Measurements from ENCODE around the gene PPAN. TPM values are rescaled to one million over a fixed set of nuclear protein-coding genes. Genes with fewer than 3 reads are reported as not detected.

PPAN gene
- total and polyA plus RNA-seq, 2 experiments from 2014 or later = 44.2 to 47.0 TPM

- Histone ChIP-seq H2AFZ (no peak overlapping the region), H3K27ac (peak overlapping the region; percentile 45), H3K9ac (no peak overlapping the region), H3K36me3 (ENCODE audit: low read depth) (peaks cover 49% of the 10 kb centered on the region), H3K4me1 (ENCODE audit: insufficient read depth) (no peaks in the 10 kb centered on the region), H3K27me3 (replicated peaks; ENCODE audit: insufficient read depth) (no peaks in the 10 kb centered on the region), H4K20me1 (ENCODE audit: insufficient read depth) (no peaks in the 10 kb centered on the region), H3K79me2 (ENCODE audit: insufficient read depth) (peaks cover 3% of the 10 kb centered on the region; the same call in 1 of the 2 replicates), H3K9me3 (ENCODE audit: low read depth) (no peaks in the 10 kb centered on the region), H3K4me2 (ENCODE audit: unreplicated experiment) (no peak overlapping the region), H3F3A (ENCODE audit: insufficient read depth) (peaks cover 3% of the 10 kb centered on the region; the same call in 1 of the 2 replicates), H3K4me3 (no peak overlapping the region), H3K9me2 (ENCODE audit: insufficient read depth) (no peaks in the 10 kb centered on the region)
- peak; percentile 82 for DNase-seq
- TF ChIP-seq EZH2phosphoT487 (IDR thresholded peaks at IDR 0.05; ENCODE audit: insufficient read depth, low read depth) (no peak), EZH2 (IDR thresholded peaks at IDR 0.05; ENCODE audit: insufficient read depth, poor library complexity, severe bottlenecking) (no peak)
- in situ Hi-C loops (cut with MboI) = no loop called here
- 52 to 62% methylated on average over 4 of the region's 4 CpGs for WGBS, 2 experiments (ENCODE audit: low coverage in 1 of 2, low lambda C conversion rate in 2 of 2, missing lambda C conversion rate in 2 of 2)
Measured at GRCh38 chr19:10155839-10156238, 49.7 kb downstream of the PPAN start.

DNA sequence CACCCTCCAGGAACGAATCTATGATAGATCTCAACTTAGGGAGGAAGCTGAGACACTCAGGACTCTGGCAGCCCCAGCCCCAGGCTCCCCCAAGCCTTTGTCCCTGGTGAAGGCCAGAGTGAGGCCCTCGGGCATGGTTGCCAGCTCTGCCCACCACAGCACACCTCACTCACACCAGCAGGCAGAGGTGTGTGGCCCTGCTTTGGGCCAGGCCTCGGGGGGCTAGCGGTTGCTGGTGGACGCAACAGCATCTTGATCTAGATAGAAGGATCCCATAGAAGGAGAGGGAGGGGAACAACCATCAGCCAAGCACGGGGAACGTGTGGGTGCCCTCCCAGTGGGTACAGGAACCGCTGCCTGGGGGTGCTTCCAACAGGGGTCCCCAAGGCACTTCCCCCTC, 51.9 kb downstream of the PPAN start:
- peaks cover 3% of the 10 kb centered on the region; the same call in 1 of the 2 replicates for H3F3A ChIP-seq (ENCODE audit: insufficient read depth)
- no peaks in the 10 kb centered on the region for H3K9me2 ChIP-seq (ENCODE audit: insufficient read depth)
- no peak overlapping the region for H3K4me3 ChIP-seq
- no peak overlapping the region for H3K27ac ChIP-seq
- H3K27me3 ChIP-seq (replicated peaks; ENCODE audit: insufficient read depth) = no peaks in the 10 kb centered on the region
- no peak for DNase-seq
- no peaks in the 10 kb centered on the region for H3K4me1 ChIP-seq (ENCODE audit: insufficient read depth)
- H3K9ac ChIP-seq = no peak overlapping the region
- H3K9me3 ChIP-seq (ENCODE audit: low read depth) = no peaks in the 10 kb centered on the region
- TF ChIP-seq EZH2 (IDR thresholded peaks at IDR 0.05; ENCODE audit: insufficient read depth, poor library complexity, severe bottlenecking) = no peak
- no peak for TF ChIP-seq EZH2phosphoT487 (IDR thresholded peaks at IDR 0.05; ENCODE audit: insufficient read depth, low read depth)
- H3K79me2 ChIP-seq (ENCODE audit: insufficient read depth) = 0 out of 2 replicates have a peak, but pooled peaks cover 3% of the 10 kb centered on the region
- in situ Hi-C loops (cut with MboI) = no loop called here
- no peak overlapping the region for H2AFZ ChIP-seq
- WGBS, 2 experiments (ENCODE audit: low coverage in 1 of 2, low lambda C conversion rate in 2 of 2, missing lambda C conversion rate in 2 of 2) = 94 to 96% methylated on average over 8 of the region's 8 CpGs
- no peaks in the 10 kb centered on the region for H4K20me1 ChIP-seq (ENCODE audit: insufficient read depth)
- H3K36me3 ChIP-seq (ENCODE audit: low read depth) = peaks cover 36% of the 10 kb centered on the region
- no peak overlapping the region for H3K4me2 ChIP-seq (ENCODE audit: unreplicated experiment)

GRCh38 chr19:10158485-10158884, 52.3 kb downstream of the PPAN start:
- in situ Hi-C loops (cut with MboI) = no loop called here
- peaks cover 34% of the 10 kb centered on the region; the same call in 1 of the 2 replicates for H3K36me3 ChIP-seq (ENCODE audit: low read depth)

DNA sequence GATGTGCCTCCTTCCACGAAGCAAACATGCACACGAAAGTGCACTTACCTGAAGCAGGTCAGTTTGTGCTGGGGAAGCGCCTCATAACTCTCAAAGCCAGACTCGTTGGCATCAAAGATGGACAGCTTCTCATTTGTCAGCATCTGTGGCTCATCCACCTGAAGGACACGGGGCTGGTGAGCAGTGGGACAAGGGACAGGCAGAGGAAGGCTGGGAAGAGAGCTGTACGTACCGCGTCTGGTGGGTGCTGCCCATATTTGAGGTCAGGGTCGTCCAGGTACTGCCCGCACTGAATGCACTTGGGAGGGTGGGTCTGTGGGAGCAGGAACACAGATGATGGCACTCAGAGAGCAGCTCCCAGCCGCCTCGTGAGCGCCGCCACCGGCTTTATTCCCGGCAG, 53.4 kb downstream of the PPAN start:
- peaks cover 34% of the 10 kb centered on the region; the same call in 1 of the 2 replicates for H3K36me3 ChIP-seq (ENCODE audit: low read depth)
- 88 to 89% methylated on average over 16 of the region's 16 CpGs for WGBS, 2 experiments (ENCODE audit: low coverage in 1 of 2, low lambda C conversion rate in 2 of 2, missing lambda C conversion rate in 2 of 2)
- in situ Hi-C loops (cut with MboI) = no loop called here

More at GRCh38 chr19:10158485-10158884, 52.3 kb downstream of the PPAN start:
- WGBS, 2 experiments (ENCODE audit: low coverage in 1 of 2, low lambda C conversion rate in 2 of 2, missing lambda C conversion rate in 2 of 2) = 93 to 95% methylated on average over 11 of the region's 11 CpGs
- Histone ChIP-seq H4K20me1 (ENCODE audit: insufficient read depth) (no peaks in the 10 kb centered on the region), H3F3A (ENCODE audit: insufficient read depth) (peaks cover 3% of the 10 kb centered on the region; the same call in 1 of the 2 replicates), H3K9me3 (ENCODE audit: low read depth) (no peaks in the 10 kb centered on the region), H3K4me1 (ENCODE audit: insufficient read depth) (no peaks in the 10 kb centered on the region), H2AFZ (no peak overlapping the region), H3K27me3 (replicated peaks; ENCODE audit: insufficient read depth) (no peaks in the 10 kb centered on the region), H3K9me2 (ENCODE audit: insufficient read depth) (no peaks in the 10 kb centered on the region), H3K27ac (no peak overlapping the region), H3K9ac (no peak overlapping the region), H3K79me2 (ENCODE audit: insufficient read depth) (0 out of 2 replicates have a peak, but pooled peaks cover 3% of the 10 kb centered on the region), H3K4me2 (ENCODE audit: unreplicated experiment) (no peak overlapping the region), H3K4me3 (no peak overlapping the region)
- TF ChIP-seq EZH2phosphoT487 (IDR thresholded peaks at IDR 0.05; ENCODE audit: insufficient read depth, low read depth) (no peak), EZH2 (IDR thresholded peaks at IDR 0.05; ENCODE audit: insufficient read depth, poor library complexity, severe bottlenecking) (no peak)
- DNase-seq = no peak

More for the DNA sequence above, 53.4 kb downstream of the PPAN start:
- Histone ChIP-seq H3K4me3 (no peak overlapping the region), H3K4me1 (ENCODE audit: insufficient read depth) (no peaks in the 10 kb centered on the region), H3K79me2 (ENCODE audit: insufficient read depth) (0 out of 2 replicates have a peak, but pooled peaks cover 3% of the 10 kb centered on the region), H3K9me2 (ENCODE audit: insufficient read depth) (no peaks in the 10 kb centered on the region), H3K4me2 (ENCODE audit: unreplicated experiment) (no peak overlapping the region), H3K9me3 (ENCODE audit: low read depth) (no peaks in the 10 kb centered on the region), H3K9ac (no peak overlapping the region), H3K27me3 (replicated peaks; ENCODE audit: insufficient read depth) (no peaks in the 10 kb centered on the region), H2AFZ (no peak overlapping the region), H3K27ac (no peak overlapping the region), H4K20me1 (ENCODE audit: insufficient read depth) (no peaks in the 10 kb centered on the region), H3F3A (ENCODE audit: insufficient read depth) (peaks cover 3% of the 10 kb centered on the region; the same call in 1 of the 2 replicates)
- DNase-seq = no peak
- no peak for TF ChIP-seq EZH2 (IDR thresholded peaks at IDR 0.05; ENCODE audit: insufficient read depth, poor library complexity, severe bottlenecking)
- TF ChIP-seq EZH2phosphoT487 (IDR thresholded peaks at IDR 0.05; ENCODE audit: insufficient read depth, low read depth) = no peak

Small RNA genes lying within 50 kb of the gene (small RNA-seq; reads per million reads assigned to genes)
- gene SNORD105 (ENCODE audit: low read depth, low replicate concordance) (3.6 reads per million, percentile 75 among the genes with 10 or more reads in this experiment), gene SNORD105B (ENCODE audit: low read depth, low replicate concordance) (292 reads per million, percentile 97 among the genes with 10 or more reads in this experiment)

Other genes with a start within 250 kb of the PPAN start
- gene OLFM2, start 169.8 kb upstream of the PPAN start, total RNA-seq (2014; rRNA removed; shearing (Covaris generic)) = 11.6 and 26.2 TPM in 2 replicates
- 8.9 and 9.4 TPM in 2 replicates for gene OLFM2, start 169.8 kb upstream of the PPAN start, polyA plus RNA-seq (2016; fragmentation: Nextera tagmentation; extraction: Ambion mirVana)
- gene COL5A3, start 95.9 kb upstream of the PPAN start, total RNA-seq (2014; rRNA removed; shearing (Covaris generic)) = 22.8 and 26.8 TPM in 2 replicates
- gene COL5A3, start 95.9 kb upstream of the PPAN start, polyA plus RNA-seq (2016; fragmentation: Nextera tagmentation; extraction: Ambion mirVana) = 4.1 and 4.2 TPM in 2 replicates
- 0.97 TPM in 1 of 2 replicates, not detected in the other for gene RDH8, start 92.9 kb upstream of the PPAN start, total RNA-seq (2014; rRNA removed; shearing (Covaris generic))
- 0.19 TPM in 1 of 2 replicates, not detected in the other for gene RDH8, start 92.9 kb upstream of the PPAN start, polyA plus RNA-seq (2016; fragmentation: Nextera tagmentation; extraction: Ambion mirVana)
- 30.6 and 33.0 TPM in 2 replicates for gene SHFL, start 20.0 kb upstream of the PPAN start, total RNA-seq (2014; rRNA removed; shearing (Covaris generic))
- gene SHFL, start 20.0 kb upstream of the PPAN start, polyA plus RNA-seq (2016; fragmentation: Nextera tagmentation; extraction: Ambion mirVana) = 28.4 and 29.8 TPM in 2 replicates
- gene ANGPTL6, start 3.7 kb upstream of the PPAN start, total RNA-seq (2014; rRNA removed; shearing (Covaris generic)) = 0.22 and 0.63 TPM in 2 replicates
- gene ANGPTL6, start 3.7 kb upstream of the PPAN start, polyA plus RNA-seq (2016; fragmentation: Nextera tagmentation; extraction: Ambion mirVana) = 0.46 and 0.58 TPM in 2 replicates
- gene P2RY11, start 5.3 kb downstream of the PPAN start, total RNA-seq (2014; rRNA removed; shearing (Covaris generic)) = 2.9 and 6.3 TPM in 2 replicates
- gene P2RY11, start 5.3 kb downstream of the PPAN start, polyA plus RNA-seq (2016; fragmentation: Nextera tagmentation; extraction: Ambion mirVana) = 2.5 and 2.8 TPM in 2 replicates
- 211 and 259 TPM in 2 replicates for gene EIF3G, start 13.5 kb downstream of the PPAN start, total RNA-seq (2014; rRNA removed; shearing (Covaris generic))
- gene EIF3G, start 13.5 kb downstream of the PPAN start, polyA plus RNA-seq (2016; fragmentation: Nextera tagmentation; extraction: Ambion mirVana) = 176 and 179 TPM in 2 replicates
- 32.5 and 57.5 TPM in 2 replicates for gene DNMT1, start 88.6 kb downstream of the PPAN start, total RNA-seq (2014; rRNA removed; shearing (Covaris generic))
- 91.8 and 101 TPM in 2 replicates for gene DNMT1, start 88.6 kb downstream of the PPAN start, polyA plus RNA-seq (2016; fragmentation: Nextera tagmentation; extraction: Ambion mirVana)
- 20.3 and 24.9 TPM in 2 replicates for gene S1PR2, start 125.0 kb downstream of the PPAN start, total RNA-seq (2014; rRNA removed; shearing (Covaris generic))
- gene S1PR2, start 125.0 kb downstream of the PPAN start, polyA plus RNA-seq (2016; fragmentation: Nextera tagmentation; extraction: Ambion mirVana) = 35.1 and 35.4 TPM in 2 replicates
- gene MRPL4, start 145.9 kb downstream of the PPAN start, total RNA-seq (2014; rRNA removed; shearing (Covaris generic)) = 101 and 103 TPM in 2 replicates
- 71.6 and 73.9 TPM in 2 replicates for gene MRPL4, start 145.9 kb downstream of the PPAN start, polyA plus RNA-seq (2016; fragmentation: Nextera tagmentation; extraction: Ambion mirVana)
- gene ICAM1, start 164.8 kb downstream of the PPAN start, total RNA-seq (2014; rRNA removed; shearing (Covaris generic)) = 21.6 and 22.3 TPM in 2 replicates
- gene ICAM1, start 164.8 kb downstream of the PPAN start, polyA plus RNA-seq (2016; fragmentation: Nextera tagmentation; extraction: Ambion mirVana) = 23.6 and 24.4 TPM in 2 replicates
- gene ICAM4, start 180.6 kb downstream of the PPAN start, total RNA-seq (2014; rRNA removed; shearing (Covaris generic)) = 1.1 and 3.7 TPM in 2 replicates
- 0.44 and 1.3 TPM in 2 replicates for gene ICAM4, start 180.6 kb downstream of the PPAN start, polyA plus RNA-seq (2016; fragmentation: Nextera tagmentation; extraction: Ambion mirVana)
- gene ICAM5, start 183.6 kb downstream of the PPAN start, total RNA-seq (2014; rRNA removed; shearing (Covaris generic)) = 45.4 and 48.7 TPM in 2 replicates
- gene ICAM5, start 183.6 kb downstream of the PPAN start, polyA plus RNA-seq (2016; fragmentation: Nextera tagmentation; extraction: Ambion mirVana) = 8.8 and 9.8 TPM in 2 replicates
- 1.8 and 2.5 TPM in 2 replicates for gene ZGLP1, start 203.5 kb downstream of the PPAN start, total RNA-seq (2014; rRNA removed; shearing (Covaris generic))
- 1.4 and 1.8 TPM in 2 replicates for gene ZGLP1, start 203.5 kb downstream of the PPAN start, polyA plus RNA-seq (2016; fragmentation: Nextera tagmentation; extraction: Ambion mirVana)
- gene FDX2, start 209.7 kb downstream of the PPAN start, total RNA-seq (2014; rRNA removed; shearing (Covaris generic)) = 46.6 and 50.2 TPM in 2 replicates
- 48.9 and 49.2 TPM in 2 replicates for gene FDX2, start 209.7 kb downstream of the PPAN start, polyA plus RNA-seq (2016; fragmentation: Nextera tagmentation; extraction: Ambion mirVana)
- gene RAVER1, start 227.2 kb downstream of the PPAN start, total RNA-seq (2014; rRNA removed; shearing (Covaris generic)) = 23.0 and 27.1 TPM in 2 replicates
- gene RAVER1, start 227.2 kb downstream of the PPAN start, polyA plus RNA-seq (2016; fragmentation: Nextera tagmentation; extraction: Ambion mirVana) = 28.7 and 29.2 TPM in 2 replicates
- 3.4 and 8.6 TPM in 2 replicates for gene ICAM3, start 233.3 kb downstream of the PPAN start, total RNA-seq (2014; rRNA removed; shearing (Covaris generic))
- 23.1 and 23.4 TPM in 2 replicates for gene ICAM3, start 233.3 kb downstream of the PPAN start, polyA plus RNA-seq (2016; fragmentation: Nextera tagmentation; extraction: Ambion mirVana)